Activated CD4-positive, alpha-beta T cell treated with anti-CD3 and anti-CD28 coated beads, Interleukin-2, amount 10 ng/mL, durations not matched to agents 7 days and 5 days (primary cell): ENCODE results near the gene PRKACG. TPM values are rescaled to one million over a fixed set of nuclear protein-coding genes. Genes with fewer than 3 reads are reported as not detected.
"Not testable (repeated sequence)": the region's sequence is repeated elsewhere in the genome, so short reads cannot be mapped to it uniquely, and the experiment has no call there.

Source experiments
- CTCF ChIA-PET: fragments of 350-600 bp; sonication (Branson Sonifier 250); formaldehyde crosslinking; loops from one replicate; lab custom pipeline; 2021; ENCODE audit warnings: antibody characterized with exemption; lab: Charles Lee
- POLR2A ChIA-PET: fragments of 350-600 bp; sonication (Branson Sonifier 250); formaldehyde crosslinking; loops from one replicate; lab custom pipeline; 2021; ENCODE audit warnings: antibody characterized with exemption; lab: Charles Lee
- DNase-seq: peaks from one replicate; pipeline ENCODE4 v3.0.0-alpha.2; 2020
- H3K27ac Mint-ChIP-seq: one replicate; pipeline ENCODE4 v1.8.0; 2021; ENCODE audit warnings: mild to moderate bottlenecking, moderate library complexity, mixed read lengths
- H3K27me3 Mint-ChIP-seq: one replicate; pipeline ENCODE4 v1.8.0; 2021; ENCODE audit warnings: mixed read lengths
- H3K36me3 Mint-ChIP-seq: one replicate; pipeline ENCODE4 v1.8.0; 2021; ENCODE audit warnings: low read depth, mixed read lengths
- H3K4me1 Mint-ChIP-seq: one replicate; pipeline ENCODE4 v1.8.0; 2021; ENCODE audit warnings: mixed read lengths
- H3K4me3 Mint-ChIP-seq: one replicate; pipeline ENCODE4 v1.8.0; 2021; ENCODE audit warnings: mild to moderate bottlenecking, moderate library complexity, mixed read lengths
- H3K9me3 Mint-ChIP-seq: one replicate; pipeline ENCODE4 v1.8.0; 2021; ENCODE audit warnings: mixed read lengths
- total RNA-seq, 2 experiments: library from RNA; stranded (reverse); gene quantifications; one replicate each; pipeline ENCODE4 v1.2.3, GENCODE V29; 2021

PRKACG gene
- total RNA-seq, result not detected

- peaks cover 33% of the 10 kb centered on the region for H3K27me3 Mint-ChIP-seq
- peaks cover 27% of the 10 kb centered on the region for H3K4me1 Mint-ChIP-seq
- peak within 1 kb of the TSS; percentile 43 for H3K27ac Mint-ChIP-seq
- POLR2A ChIA-PET, result no interaction called here
- H3K9me3 Mint-ChIP-seq, result no peaks in the 10 kb centered on the region
- DNase-seq, result no peak
- H3K36me3 Mint-ChIP-seq, result no peaks in the 10 kb centered on the region
- H3K4me3 Mint-ChIP-seq, result peak within 1 kb of the TSS; percentile 14
- CTCF ChIA-PET, result interaction anchor here (0.9 to 1.4 kb wide), 3 partner anchors 10 to 16 kb away, joined by 3 to 4 read pairs (median 3); no protein-coding TSS in a partner anchor
Measured at GRCh38 chr9:69014013-69014412, at the start of gene PRKACG. PRKACG (minus strand) TSS chr9:69014113; CDS start chr9:69014092, 21 bp downstream.

- no peak for DNase-seq
- Mint-ChIP-seq H3K9me3 (no peaks in the 10 kb centered on the region), H3K4me3 (no peak overlapping the region), H3K27me3 (no peaks in the 10 kb centered on the region), H3K36me3 (peaks cover 26% of the 10 kb centered on the region), H3K4me1 (peaks cover 18% of the 10 kb centered on the region), H3K27ac (no peak overlapping the region)
- ChIA-PET CTCF (no interaction called here), POLR2A (no interaction called here)
Measured at GRCh38 chr9:69062195-69062594, 48.3 kb upstream of the PRKACG start.

GRCh38 chr9:69060766-69061165 is 46.9 kb upstream of the PRKACG start:
- Mint-ChIP-seq H3K36me3 (peaks cover 29% of the 10 kb centered on the region), H3K4me1 (peaks cover 23% of the 10 kb centered on the region), H3K27ac (no peak overlapping the region), H3K4me3 (no peak overlapping the region), H3K27me3 (no peaks in the 10 kb centered on the region), H3K9me3 (no peaks in the 10 kb centered on the region)
- no peak for DNase-seq
- POLR2A ChIA-PET, result no interaction called here
- CTCF ChIA-PET, result interaction anchor here (1.5 kb wide), 1 partner anchor 25 kb away, joined by 3 read pairs; the partner anchor contains the start of gene FXN

- no peak for DNase-seq
- Mint-ChIP-seq H3K9me3 (no peaks in the 10 kb centered on the region), H3K27me3 (no peaks in the 10 kb centered on the region), H3K4me1 (peaks cover 23% of the 10 kb centered on the region), H3K27ac (no peak overlapping the region), H3K4me3 (no peak overlapping the region), H3K36me3 (peaks cover 35% of the 10 kb centered on the region)
- CTCF ChIA-PET, result interaction anchor here (2.1 kb wide), 1 partner anchor 135 kb away, joined by 6 read pairs; no protein-coding TSS in a partner anchor
- POLR2A ChIA-PET, result no interaction called here
Measured at GRCh38 chr9:69058101-69058500, 44.2 kb upstream of the PRKACG start.

- Mint-ChIP-seq H3K27ac (no peak overlapping the region), H3K9me3 (no peaks in the 10 kb centered on the region), H3K36me3 (peaks cover 31% of the 10 kb centered on the region), H3K4me1 (peaks cover 23% of the 10 kb centered on the region), H3K27me3 (no peaks in the 10 kb centered on the region), H3K4me3 (no peak overlapping the region)
- CTCF ChIA-PET, result interaction anchor here (0.6 to 2.1 kb wide), 2 partner anchors 136 to 703 kb away, joined by 3 to 6 read pairs; no protein-coding TSS in a partner anchor
- DNase-seq, result no peak
- POLR2A ChIA-PET, result no interaction called here
Measured at GRCh38 chr9:69056191-69056815, 42.4 kb upstream of the PRKACG start.

- POLR2A ChIA-PET, result no interaction called here
- peaks cover 25% of the 10 kb centered on the region for H3K36me3 Mint-ChIP-seq
- no peaks in the 10 kb centered on the region for H3K9me3 Mint-ChIP-seq
- H3K27ac Mint-ChIP-seq, result no peak overlapping the region
- peaks cover 16% of the 10 kb centered on the region for H3K4me1 Mint-ChIP-seq
- DNase-seq, result no peak
- CTCF ChIA-PET, result interaction anchor here (0.6 to 4.2 kb wide), 6 partner anchors 10 to 281 kb away, joined by 3 to 36 read pairs (median 3); no protein-coding TSS in a partner anchor
- no peak overlapping the region for H3K4me3 Mint-ChIP-seq
- no peaks in the 10 kb centered on the region for H3K27me3 Mint-ChIP-seq
Measured at GRCh38 chr9:69054989-69055388, 41.1 kb upstream of the PRKACG start.

GRCh38 chr9:69050936-69051335 is 37.0 kb upstream of the PRKACG start:
- H3K36me3 Mint-ChIP-seq, result peaks cover 23% of the 10 kb centered on the region

GRCh38 chr9:69049094-69049493 is 35.2 kb upstream of the PRKACG start:
- DNase-seq, result no peak
- CTCF ChIA-PET, result interaction anchor here (1.1 kb wide), 1 partner anchor 13 kb away, joined by 5 read pairs; the partner anchor contains the start of gene FXN

More at GRCh38 chr9:69050936-69051335, 37.0 kb upstream of the PRKACG start:
- H3K27me3 Mint-ChIP-seq, H3K9me3 Mint-ChIP-seq, POLR2A ChIA-PET, H3K4me3 Mint-ChIP-seq, H3K27ac Mint-ChIP-seq, DNase-seq: not testable (repeated sequence)
- CTCF ChIA-PET, result interaction anchor here (0.6 to 3.7 kb wide), 4 partner anchors 8 to 323 kb away, joined by 3 to 15 read pairs (median 6); partner anchors contain the start of gene FXN
- H3K4me1 Mint-ChIP-seq, result peaks cover 14% of the 10 kb centered on the region

GRCh38 chr9:69047371-69047770 is 33.5 kb upstream of the PRKACG start:
- DNase-seq, result no peak
- H3K27ac Mint-ChIP-seq, result peak overlapping the region; percentile 13
- H3K4me1 Mint-ChIP-seq, result peaks cover 38% of the 10 kb centered on the region
- H3K36me3 Mint-ChIP-seq, result peaks cover 22% of the 10 kb centered on the region
- ChIA-PET POLR2A (no interaction called here), CTCF (interaction anchor here (0.8 to 5.4 kb wide), 3 partner anchors 12 to 126 kb away, joined by 3 to 32 read pairs (median 3); partner anchors contain the start of genes FXN and TJP2)
- H3K27me3 Mint-ChIP-seq, result no peaks in the 10 kb centered on the region
- no peak overlapping the region for H3K4me3 Mint-ChIP-seq
- no peaks in the 10 kb centered on the region for H3K9me3 Mint-ChIP-seq

More at GRCh38 chr9:69049094-69049493, 35.2 kb upstream of the PRKACG start:
- Mint-ChIP-seq H3K4me3 (no peak overlapping the region), H3K36me3 (peaks cover 18% of the 10 kb centered on the region), H3K9me3 (no peaks in the 10 kb centered on the region), H3K27ac (peak overlapping the region; percentile 1), H3K27me3 (no peaks in the 10 kb centered on the region), H3K4me1 (peaks cover 26% of the 10 kb centered on the region)
- POLR2A ChIA-PET, result no interaction called here

GRCh38 chr9:69046723-69047122 is 32.8 kb upstream of the PRKACG start:
- peaks cover 38% of the 10 kb centered on the region for H3K4me1 Mint-ChIP-seq

GRCh38 chr9:69045821-69046220 is 31.9 kb upstream of the PRKACG start:
- ChIA-PET POLR2A (no interaction called here), CTCF (interaction anchor here (0.7 to 5.4 kb wide), 5 partner anchors 8 to 326 kb away, joined by 3 to 32 read pairs (median 4); partner anchors contain the start of gene FXN)
- no peak for DNase-seq
- H3K4me3 Mint-ChIP-seq, result no peak overlapping the region
- no peaks in the 10 kb centered on the region for H3K9me3 Mint-ChIP-seq
- H3K27me3 Mint-ChIP-seq, result no peaks in the 10 kb centered on the region
- peaks cover 25% of the 10 kb centered on the region for H3K36me3 Mint-ChIP-seq
- peaks cover 38% of the 10 kb centered on the region for H3K4me1 Mint-ChIP-seq
- H3K27ac Mint-ChIP-seq, result no peak overlapping the region

More at GRCh38 chr9:69046723-69047122, 32.8 kb upstream of the PRKACG start:
- H3K36me3 Mint-ChIP-seq, result peaks cover 22% of the 10 kb centered on the region
- ChIA-PET CTCF (interaction anchor here (1.0 to 5.4 kb wide), 2 partner anchors 11 to 13 kb away, joined by 3 to 32 read pairs; partner anchors contain the start of gene FXN), POLR2A (no interaction called here)
- no peaks in the 10 kb centered on the region for H3K9me3 Mint-ChIP-seq
- no peaks in the 10 kb centered on the region for H3K27me3 Mint-ChIP-seq
- H3K27ac Mint-ChIP-seq, result no peak overlapping the region
- H3K4me3 Mint-ChIP-seq, result no peak overlapping the region
- no peak for DNase-seq

- ChIA-PET POLR2A (interaction anchor here (0.5 kb wide), 1 partner anchor 42 kb away, joined by 3 read pairs; no protein-coding TSS in a partner anchor), CTCF (interaction anchor here (0.9 to 5.4 kb wide), 6 partner anchors 9 to 151 kb away, joined by 3 to 32 read pairs (median 4); partner anchors contain the start of gene FXN)
- peak overlapping the region; percentile 78 for H3K27ac Mint-ChIP-seq
- no peaks in the 10 kb centered on the region for H3K27me3 Mint-ChIP-seq
- peaks cover 38% of the 10 kb centered on the region for H3K4me1 Mint-ChIP-seq
- H3K36me3 Mint-ChIP-seq, result peaks cover 25% of the 10 kb centered on the region
- H3K9me3 Mint-ChIP-seq, result no peaks in the 10 kb centered on the region
- DNase-seq, result peak; percentile 39
- H3K4me3 Mint-ChIP-seq, result no peak overlapping the region
Measured at GRCh38 chr9:69044240-69045219, 30.6 kb upstream of the PRKACG start.
